Mesenteric fat pad (tissue), 1 donor: ENCODE measurements around the gene ZNF619. TPM values are rescaled to one million over a fixed set of nuclear protein-coding genes. Genes with fewer than 3 reads are reported as not detected.
"Not testable (repeated sequence)": the region's sequence is repeated elsewhere in the genome, so short reads cannot be mapped to it uniquely, and the experiment has no call there.

Experiments used
- DNase-seq: peaks from one replicate; pipeline ENCODE4 v3.0.0-alpha.2; 2020; ENCODE audit warnings: low spot score
- long read RNA-seq: library from polyadenylated mRNA; unstranded; transcript quantifications from one replicate; pipeline ENCODE4 v2.0.0, GENCODE V29; 2020
- total RNA-seq: library from RNA; stranded (reverse); fragmentation: NEBNext Ultra II Directional; extraction: Animal tissue kit (Norgen Biotek cat#: 25700); gene quantifications from one replicate; pipeline ENCODE4 v1.2.1, GENCODE V29; 2021
- donor health status: DM: yes; HTN: yes; CAD: no.

ZNF619 gene
- 3.6 TPM for total RNA-seq
- long read RNA-seq = 0 reads

- DNase-seq = peak; percentile 92
Observed at GRCh38 chr3:40476478-40477470, at the start of gene ZNF619. Gene ZNF619, plus strand, starts transcription at chr3:40477122. Its CDS starts 858 bp downstream, at chr3:40477980.

GRCh38 chr3:40432793-40433192 is 44.1 kb upstream of the ZNF619 start:
- DNase-seq = no peak

GRCh38 chr3:40437889-40438288 is 39.0 kb upstream of the ZNF619 start:
- DNase-seq = no peak

GRCh38 chr3:40445062-40445461 is 31.9 kb upstream of the ZNF619 start:
- no peak for DNase-seq

- DNase-seq = no peak
Observed at GRCh38 chr3:40445880-40446279, 31.0 kb upstream of the ZNF619 start.

- DNase-seq = no peak
Observed at GRCh38 chr3:40450438-40450837, 26.5 kb upstream of the ZNF619 start.

- no peak for DNase-seq
Observed at GRCh38 chr3:40451551-40451950, 25.4 kb upstream of the ZNF619 start.

GRCh38 chr3:40452057-40452456 is 24.9 kb upstream of the ZNF619 start:
- no peak for DNase-seq

- no peak for DNase-seq
Observed at GRCh38 chr3:40452562-40452875, 24.4 kb upstream of the ZNF619 start.

GRCh38 chr3:40452876-40453730 is 23.8 kb upstream of the ZNF619 start:
- peak; percentile 99 for DNase-seq

- DNase-seq = no peak
Observed at GRCh38 chr3:40453933-40454332, 23.0 kb upstream of the ZNF619 start.

- DNase-seq = no peak
Observed at GRCh38 chr3:40455328-40455727, 21.6 kb upstream of the ZNF619 start.

- no peak for DNase-seq
Observed at GRCh38 chr3:40456279-40456939, 20.5 kb upstream of the ZNF619 start.

GRCh38 chr3:40456940-40457823 is 19.7 kb upstream of the ZNF619 start, which contains the start of gene RPL14:
Gene RPL14, plus strand, starts transcription at chr3:40457339. Its CDS starts 133 bp downstream, at chr3:40457472.
- peak; percentile 97 for DNase-seq

- DNase-seq = no peak
Observed at GRCh38 chr3:40458473-40458872, 18.4 kb upstream of the ZNF619 start.

GRCh38 chr3:40460481-40460880 is 16.4 kb upstream of the ZNF619 start:
- DNase-seq = not testable (repeated sequence)

GRCh38 chr3:40461161-40461560 is 15.8 kb upstream of the ZNF619 start:
- no peak for DNase-seq

- DNase-seq = not testable (repeated sequence)
Observed at GRCh38 chr3:40462838-40463237, 14.1 kb upstream of the ZNF619 start.

GRCh38 chr3:40463579-40463978 is 13.3 kb upstream of the ZNF619 start:
- no peak for DNase-seq
